Renal cortex interstitium (tissue), 11 donors: ENCODE results near the gene NDOR1. TPM values are rescaled to one million over a fixed set of nuclear protein-coding genes. Genes with fewer than 3 reads are reported as not detected.

Experiments used
- DNase-seq, 11 donors: peaks; one replicate each; pipeline ENCODE4 v3.0.0-alpha.2; 2013; ENCODE audit warnings: low read depth in 9 of 11, low spot score in 4 of 11; ENCODE audit errors: extremely low read depth in 1 of 11
- polyA plus RNA-seq, 3 donors: library from polyadenylated mRNA; unstranded; fragments of 120-200 nt; gene quantifications; one replicate each; pipeline ENCODE4 v1.2.1, GENCODE V29; 2013; ENCODE audit not compliant: insufficient read length in 3 of 3

Gene NDOR1
- polyA plus RNA-seq, 3 donors = 8.2 to 15.1 (median 14.2) TPM

DNA sequence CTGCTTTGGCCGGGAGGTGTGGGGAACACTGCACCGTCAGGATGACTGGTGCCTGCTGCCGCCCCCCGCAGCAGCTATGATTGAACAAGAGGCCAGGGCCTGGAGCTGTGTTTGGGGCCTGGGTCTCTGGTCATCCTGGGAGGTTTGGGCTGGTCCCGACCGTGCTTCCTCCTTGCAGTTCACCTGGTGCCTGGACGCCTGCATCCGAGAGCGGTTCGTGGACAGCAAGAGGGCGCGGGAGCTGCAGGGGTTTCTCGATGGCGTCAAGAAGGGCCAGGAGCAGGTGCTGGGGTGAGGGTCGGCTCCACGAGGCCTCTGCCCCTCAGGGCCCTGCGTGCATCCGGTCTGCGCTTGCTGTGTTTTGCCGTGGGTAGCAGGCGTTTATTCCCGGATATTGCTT, 58.6 kb downstream of the NDOR1 start:
- no peak for DNase-seq

DNA sequence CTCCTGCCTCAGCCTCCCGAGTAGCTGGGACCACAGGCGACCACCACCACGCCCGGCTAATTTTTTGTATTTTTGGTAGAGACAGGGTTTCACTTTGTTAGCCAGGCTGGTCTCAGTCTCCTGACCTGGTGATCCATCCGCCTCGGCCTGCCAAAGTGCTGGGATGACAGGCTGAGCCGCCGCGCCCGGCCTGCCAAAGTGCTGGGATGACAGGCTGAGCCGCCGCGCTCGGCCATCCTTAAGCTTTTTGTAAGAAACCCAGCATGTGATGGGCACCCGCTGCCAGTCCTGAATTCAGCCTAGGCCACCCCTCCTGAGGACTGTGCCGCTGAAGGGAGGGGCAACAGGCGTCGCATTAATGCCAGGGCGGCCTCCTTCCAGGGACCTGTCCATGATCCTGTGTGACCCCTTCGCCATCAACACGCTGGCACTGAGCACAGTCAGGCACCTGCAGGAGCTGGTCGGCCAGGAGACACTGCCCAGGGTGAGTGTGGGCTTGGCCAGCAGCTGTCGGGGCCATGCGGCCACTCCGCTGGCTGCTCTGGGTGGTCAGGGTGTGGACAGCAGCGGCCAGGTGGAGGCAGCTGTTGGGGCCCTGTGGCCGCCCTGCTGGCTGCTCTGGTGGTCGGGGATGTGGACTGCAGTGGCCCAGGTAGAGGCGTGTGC, 60.1 kb downstream of the NDOR1 start:
- no peak for DNase-seq

DNA sequence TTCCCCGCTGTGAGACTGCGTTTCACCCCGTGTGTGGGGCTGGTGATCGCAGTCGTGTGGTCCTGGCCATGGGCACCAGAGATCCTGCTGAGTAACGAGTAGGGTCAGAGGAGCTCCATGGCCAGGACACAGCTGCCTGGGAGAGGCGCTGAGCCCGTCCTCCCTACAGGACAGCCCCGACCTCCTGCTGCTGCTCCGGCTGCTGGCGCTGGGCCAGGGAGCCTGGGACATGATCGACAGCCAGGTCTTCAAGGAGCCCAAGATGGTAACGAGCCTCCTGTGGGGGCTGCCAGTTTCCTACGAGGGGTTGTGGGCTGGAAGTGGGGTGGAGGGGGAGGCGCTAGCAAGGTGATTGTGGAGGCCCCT, 60.6 kb downstream of the NDOR1 start:
- no peak for DNase-seq

Other genes with a start within 250 kb of the NDOR1 start
- gene PTGDS, start 228.2 kb upstream of the NDOR1 start, polyA plus RNA-seq = 100 to 1,000 TPM in 1 of 3 donors, 10 to 100 TPM in 2; 42.1 to 113 (median 66.3) TPM
- gene LCNL1, start 222.7 kb upstream of the NDOR1 start, polyA plus RNA-seq = under 1 TPM; 0.14 to 0.40 (median 0.39) TPM
- gene PAXX, start 213.3 kb upstream of the NDOR1 start, polyA plus RNA-seq = 10 to 100 TPM; 23.7 to 40.2 (median 39.3) TPM
- under 1 TPM; 0.37 to 0.75 (median 0.39) TPM for gene CLIC3, start 209.1 kb upstream of the NDOR1 start, polyA plus RNA-seq
- gene ABCA2, start 177.5 kb upstream of the NDOR1 start, polyA plus RNA-seq = 10 to 100 TPM; 43.4 to 66.6 (median 61.6) TPM
- under 1 TPM; 0.07 to 0.15 (median 0.12) TPM for gene FUT7, start 173.6 kb upstream of the NDOR1 start, polyA plus RNA-seq
- 10 to 100 TPM; 12.9 to 38.4 (median 31.5) TPM for gene NPDC1, start 159.5 kb upstream of the NDOR1 start, polyA plus RNA-seq
- 1 to 10 TPM; 4.3 to 5.3 (median 4.7) TPM for gene ENTPD2, start 151.6 kb upstream of the NDOR1 start, polyA plus RNA-seq
- gene SAPCD2, start 135.1 kb upstream of the NDOR1 start, polyA plus RNA-seq = 1 to 10 TPM; 6.6 to 9.2 (median 6.8) TPM
- 1 to 10 TPM; 4.9 to 9.2 (median 5.7) TPM for gene UAP1L1, start 128.2 kb upstream of the NDOR1 start, polyA plus RNA-seq
- gene MAN1B1, start 118.7 kb upstream of the NDOR1 start, polyA plus RNA-seq = 10 to 100 TPM; 46.1 to 62.1 (median 55.3) TPM
- 10 to 100 TPM; 15.2 to 30.6 (median 24.7) TPM for gene DPP7, start 91.0 kb upstream of the NDOR1 start, polyA plus RNA-seq
- under 1 TPM in 1 of 3 donors, not detected in 2; 0.34 TPM for gene GRIN1, start 66.5 kb upstream of the NDOR1 start, polyA plus RNA-seq
- gene LRRC26, start 35.6 kb upstream of the NDOR1 start, polyA plus RNA-seq = under 1 TPM in 1 of 3 donors, not detected in 2; 0.14 TPM
- gene TMEM210, start 33.6 kb upstream of the NDOR1 start, polyA plus RNA-seq = not detected
- 10 to 100 TPM; 35.5 to 56.7 (median 49.2) TPM for gene ANAPC2, start 17.1 kb upstream of the NDOR1 start, polyA plus RNA-seq
- 10 to 100 TPM; 36.9 to 62.9 (median 49.8) TPM for gene SSNA1, start 17.0 kb upstream of the NDOR1 start, polyA plus RNA-seq
- gene TPRN, start 5.0 kb upstream of the NDOR1 start, polyA plus RNA-seq = 10 to 100 TPM; 14.8 to 17.3 (median 16.4) TPM
- 10 to 100 TPM; 40.2 to 46.4 (median 42.7) TPM for gene TMEM203, start 52 bp upstream of the NDOR1 start, polyA plus RNA-seq
- 10 to 100 TPM in 2 of 3 donors, 1 to 10 TPM in 1; 6.0 to 13.3 (median 13.2) TPM for gene RNF208, start 16.5 kb downstream of the NDOR1 start, polyA plus RNA-seq
- gene CYSRT1, start 19.5 kb downstream of the NDOR1 start, polyA plus RNA-seq = 10 to 100 TPM in 2 of 3 donors, 1 to 10 TPM in 1; 8.5 to 13.9 (median 12.8) TPM
- gene RNF224, start 21.8 kb downstream of the NDOR1 start, polyA plus RNA-seq = 10 to 100 TPM in 2 of 3 donors, 1 to 10 TPM in 1; 7.9 to 15.2 (median 12.0) TPM
- gene SLC34A3, start 25.2 kb downstream of the NDOR1 start, polyA plus RNA-seq = 10 to 100 TPM in 2 of 3 donors, 1 to 10 TPM in 1; 5.0 to 13.8 (median 11.6) TPM
- gene TUBB4B, start 35.6 kb downstream of the NDOR1 start, polyA plus RNA-seq = 100 to 1,000 TPM; 331 to 492 (median 358) TPM
- gene STPG3, start 45.6 kb downstream of the NDOR1 start, polyA plus RNA-seq = 1 to 10 TPM; 2.2 to 4.2 (median 2.6) TPM
- 10 to 100 TPM; 49.8 to 62.2 (median 55.2) TPM for gene NELFB, start 49.6 kb downstream of the NDOR1 start, polyA plus RNA-seq
- gene TOR4A, start 72.0 kb downstream of the NDOR1 start, polyA plus RNA-seq = 1 to 10 TPM; 4.4 to 8.9 (median 6.3) TPM
- gene NRARP, start 96.6 kb downstream of the NDOR1 start, polyA plus RNA-seq = 1 to 10 TPM; 6.8 to 9.0 (median 7.7) TPM
- gene EXD3, start 217.5 kb downstream of the NDOR1 start, polyA plus RNA-seq = 10 to 100 TPM; 12.0 to 35.4 (median 16.6) TPM
- gene NOXA1, start 217.7 kb downstream of the NDOR1 start, polyA plus RNA-seq = 10 to 100 TPM in 1 of 3 donors, 1 to 10 TPM in 2; 4.8 to 15.9 (median 6.0) TPM
- gene ENTPD8, start 235.7 kb downstream of the NDOR1 start, polyA plus RNA-seq = under 1 TPM; 0.14 to 0.68 (median 0.63) TPM